GM18498 (cell line): ENCODE measurements around the gene PYM1.
A peak's percentile ranks its signal among the peaks of the same experiment; 100 is the strongest.

Experiments
- ATAC-seq: cut with Tn5 transposase; IDR thresholded peaks from one replicate; pipeline ENCODE4 v1.9.1; 2021; ENCODE audit warnings: mild to moderate bottlenecking, moderate library complexity; ENCODE audit not compliant: unreplicated experiment

Gene PYM1

GRCh38 chr12:55927588-55928502, at the start of gene PYM1:
Gene PYM1 (minus strand): TSS chr12:55927894. CDS start chr12:55927761, 133 bp downstream.
- ATAC-seq: peak; percentile 40

GRCh38 chr12:55974308-55974730, 46.6 kb upstream of the PYM1 start:
- peak; percentile 20 for ATAC-seq

GRCh38 chr12:55973599-55974307, 46.1 kb upstream of the PYM1 start, which contains the start of gene RAB5B:
Gene RAB5B (plus strand): TSS chr12:55974078. CDS start chr12:55986961, 12,883 bp downstream.
- peak; percentile 91 for ATAC-seq

GRCh38 chr12:55972911-55973598, 45.4 kb upstream of the PYM1 start:
- ATAC-seq: no peak

- ATAC-seq: no peak
Measured at GRCh38 chr12:55972456-55972855, 44.8 kb upstream of the PYM1 start.

GRCh38 chr12:55972042-55972441, 44.3 kb upstream of the PYM1 start:
- ATAC-seq: no peak

- ATAC-seq: no peak
Measured at GRCh38 chr12:55970775-55971174, 43.1 kb upstream of the PYM1 start.

GRCh38 chr12:55969356-55969755, 41.7 kb upstream of the PYM1 start:
- ATAC-seq: no peak

GRCh38 chr12:55966408-55967281, 39.0 kb upstream of the PYM1 start, which contains the start of gene CDK2:
Gene CDK2 (plus strand): TSS chr12:55966830. CDS start chr12:55967009, 179 bp downstream.
- ATAC-seq: peak; percentile 93

GRCh38 chr12:55965941-55966407, 38.3 kb upstream of the PYM1 start, which contains the start of gene PMEL:
Gene PMEL (minus strand): TSS chr12:55966042. CDS start chr12:55966011, 31 bp downstream.
- ATAC-seq: no peak

GRCh38 chr12:55965240-55965639, 37.5 kb upstream of the PYM1 start:
- no peak for ATAC-seq

- no peak for ATAC-seq
Measured at GRCh38 chr12:55963760-55964159, 36.1 kb upstream of the PYM1 start.

GRCh38 chr12:55957106-55957859, 29.6 kb upstream of the PYM1 start:
- ATAC-seq: no peak

- no peak for ATAC-seq
Measured at GRCh38 chr12:55955800-55956508, 28.3 kb upstream of the PYM1 start.

GRCh38 chr12:55955344-55955743, 27.6 kb upstream of the PYM1 start:
- no peak for ATAC-seq

GRCh38 chr12:55946553-55946952, 18.9 kb upstream of the PYM1 start:
- no peak for ATAC-seq

GRCh38 chr12:55942577-55943136, 15.0 kb upstream of the PYM1 start:
- no peak for ATAC-seq

- no peak for ATAC-seq
Measured at GRCh38 chr12:55942055-55942454, 14.4 kb upstream of the PYM1 start.
